HL-60 (cell line): ENCODE results near the gene ISG20.
A peak's percentile ranks its signal among the peaks of the same experiment; 100 is the strongest.

Experiments
- DNase-seq, 2 experiments: peaks; one replicate each; pipeline ENCODE4 v3.0.0-alpha.2; 2010 to 2020; ENCODE audit warnings: low read depth in 1 of 2, low spot score in 1 of 2
- H3K27ac ChIP-seq: fragments of 250-450 bp; sonication (Bioruptor Pico); replicated peaks from 2 replicates; pipeline ENCODE4 v1.5.1; 2020; ENCODE audit warnings: mild to moderate bottlenecking, moderate library complexity
- H3K27me3 ChIP-seq: fragments of 250-450 bp; sonication (Bioruptor Pico); 2 replicates; pipeline ENCODE4 v1.5.1; 2021; ENCODE audit warnings: mild to moderate bottlenecking, moderate library complexity; ENCODE audit not compliant: insufficient read depth, poor library complexity, severe bottlenecking
- H3K4me3 ChIP-seq: replicated peaks from 2 replicates; pipeline ENCODE4 v1.5.1; 2011; ENCODE audit warnings: mild to moderate bottlenecking, control low read depth, low read length; ENCODE audit not compliant: insufficient read depth
- GABPA ChIP-seq: IDR thresholded peaks from 2 replicates; pipeline ENCODE4 v1.6.1; 2012; ENCODE audit warnings: low read depth
- POLR2AphosphoS5 ChIP-seq: IDR thresholded peaks from 2 replicates; pipeline ENCODE4 v1.6.1; 2012; ENCODE audit warnings: low read depth
- SPI1 ChIP-seq: IDR thresholded peaks from 2 replicates; pipeline ENCODE4 v1.6.1; 2012; ENCODE audit warnings: low read depth, mild to moderate bottlenecking, borderline replicate concordance
- TF ChIP-seq, protein P1 (sequence below): IDR thresholded peaks from one replicate; pipeline ENCODE4 v1.5.1; 2011; ENCODE audit warnings: low read length, control low read depth, inconsistent platforms; ENCODE audit not compliant: insufficient read depth
- TF ChIP-seq, protein P2 (sequence below): IDR thresholded peaks from 2 replicates; pipeline ENCODE4 v1.6.1; 2012; ENCODE audit warnings: low read depth; ENCODE audit not compliant: insufficient replicate concordance

ISG20 gene

DNA sequence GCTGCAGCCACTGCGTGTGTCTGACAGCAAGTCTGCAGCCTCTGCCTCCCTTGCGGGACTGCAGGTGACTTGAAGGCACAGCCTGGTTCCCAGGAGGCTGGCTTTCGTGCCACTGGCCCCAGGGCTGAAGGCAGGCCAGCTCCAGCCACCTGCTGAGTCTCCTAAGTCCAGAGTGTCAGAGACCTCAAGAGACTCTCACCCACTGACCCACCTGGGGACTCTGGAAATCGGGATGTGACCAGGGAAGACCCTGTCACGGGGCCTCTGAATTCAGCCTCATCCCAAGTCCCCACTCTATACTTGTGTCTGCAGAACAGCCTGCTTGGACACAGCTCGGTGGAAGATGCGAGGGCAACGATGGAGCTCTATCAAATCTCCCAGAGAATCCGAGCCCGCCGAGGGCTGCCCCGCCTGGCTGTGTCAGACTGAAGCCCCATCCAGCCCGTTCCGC lies 16.3 kb downstream of the ISG20 start:
- TF ChIP-seq, protein P1, sequence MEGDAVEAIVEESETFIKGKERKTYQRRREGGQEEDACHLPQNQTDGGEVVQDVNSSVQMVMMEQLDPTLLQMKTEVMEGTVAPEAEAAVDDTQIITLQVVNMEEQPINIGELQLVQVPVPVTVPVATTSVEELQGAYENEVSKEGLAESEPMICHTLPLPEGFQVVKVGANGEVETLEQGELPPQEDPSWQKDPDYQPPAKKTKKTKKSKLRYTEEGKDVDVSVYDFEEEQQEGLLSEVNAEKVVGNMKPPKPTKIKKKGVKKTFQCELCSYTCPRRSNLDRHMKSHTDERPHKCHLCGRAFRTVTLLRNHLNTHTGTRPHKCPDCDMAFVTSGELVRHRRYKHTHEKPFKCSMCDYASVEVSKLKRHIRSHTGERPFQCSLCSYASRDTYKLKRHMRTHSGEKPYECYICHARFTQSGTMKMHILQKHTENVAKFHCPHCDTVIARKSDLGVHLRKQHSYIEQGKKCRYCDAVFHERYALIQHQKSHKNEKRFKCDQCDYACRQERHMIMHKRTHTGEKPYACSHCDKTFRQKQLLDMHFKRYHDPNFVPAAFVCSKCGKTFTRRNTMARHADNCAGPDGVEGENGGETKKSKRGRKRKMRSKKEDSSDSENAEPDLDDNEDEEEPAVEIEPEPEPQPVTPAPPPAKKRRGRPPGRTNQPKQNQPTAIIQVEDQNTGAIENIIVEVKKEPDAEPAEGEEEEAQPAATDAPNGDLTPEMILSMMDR: no peak
- TF ChIP-seq SPI1 (no peak), POLR2AphosphoS5 (no peak), GABPA (no peak)
- TF ChIP-seq, protein P2, sequence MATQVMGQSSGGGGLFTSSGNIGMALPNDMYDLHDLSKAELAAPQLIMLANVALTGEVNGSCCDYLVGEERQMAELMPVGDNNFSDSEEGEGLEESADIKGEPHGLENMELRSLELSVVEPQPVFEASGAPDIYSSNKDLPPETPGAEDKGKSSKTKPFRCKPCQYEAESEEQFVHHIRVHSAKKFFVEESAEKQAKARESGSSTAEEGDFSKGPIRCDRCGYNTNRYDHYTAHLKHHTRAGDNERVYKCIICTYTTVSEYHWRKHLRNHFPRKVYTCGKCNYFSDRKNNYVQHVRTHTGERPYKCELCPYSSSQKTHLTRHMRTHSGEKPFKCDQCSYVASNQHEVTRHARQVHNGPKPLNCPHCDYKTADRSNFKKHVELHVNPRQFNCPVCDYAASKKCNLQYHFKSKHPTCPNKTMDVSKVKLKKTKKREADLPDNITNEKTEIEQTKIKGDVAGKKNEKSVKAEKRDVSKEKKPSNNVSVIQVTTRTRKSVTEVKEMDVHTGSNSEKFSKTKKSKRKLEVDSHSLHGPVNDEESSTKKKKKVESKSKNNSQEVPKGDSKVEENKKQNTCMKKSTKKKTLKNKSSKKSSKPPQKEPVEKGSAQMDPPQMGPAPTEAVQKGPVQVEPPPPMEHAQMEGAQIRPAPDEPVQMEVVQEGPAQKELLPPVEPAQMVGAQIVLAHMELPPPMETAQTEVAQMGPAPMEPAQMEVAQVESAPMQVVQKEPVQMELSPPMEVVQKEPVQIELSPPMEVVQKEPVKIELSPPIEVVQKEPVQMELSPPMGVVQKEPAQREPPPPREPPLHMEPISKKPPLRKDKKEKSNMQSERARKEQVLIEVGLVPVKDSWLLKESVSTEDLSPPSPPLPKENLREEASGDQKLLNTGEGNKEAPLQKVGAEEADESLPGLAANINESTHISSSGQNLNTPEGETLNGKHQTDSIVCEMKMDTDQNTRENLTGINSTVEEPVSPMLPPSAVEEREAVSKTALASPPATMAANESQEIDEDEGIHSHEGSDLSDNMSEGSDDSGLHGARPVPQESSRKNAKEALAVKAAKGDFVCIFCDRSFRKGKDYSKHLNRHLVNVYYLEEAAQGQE: no peak
- Histone ChIP-seq H3K4me3 (no peak overlapping the region), H3K27me3 (peaks cover 2% of the 10 kb centered on the region), H3K27ac (no peak overlapping the region)
- DNase-seq: no peak

DNA sequence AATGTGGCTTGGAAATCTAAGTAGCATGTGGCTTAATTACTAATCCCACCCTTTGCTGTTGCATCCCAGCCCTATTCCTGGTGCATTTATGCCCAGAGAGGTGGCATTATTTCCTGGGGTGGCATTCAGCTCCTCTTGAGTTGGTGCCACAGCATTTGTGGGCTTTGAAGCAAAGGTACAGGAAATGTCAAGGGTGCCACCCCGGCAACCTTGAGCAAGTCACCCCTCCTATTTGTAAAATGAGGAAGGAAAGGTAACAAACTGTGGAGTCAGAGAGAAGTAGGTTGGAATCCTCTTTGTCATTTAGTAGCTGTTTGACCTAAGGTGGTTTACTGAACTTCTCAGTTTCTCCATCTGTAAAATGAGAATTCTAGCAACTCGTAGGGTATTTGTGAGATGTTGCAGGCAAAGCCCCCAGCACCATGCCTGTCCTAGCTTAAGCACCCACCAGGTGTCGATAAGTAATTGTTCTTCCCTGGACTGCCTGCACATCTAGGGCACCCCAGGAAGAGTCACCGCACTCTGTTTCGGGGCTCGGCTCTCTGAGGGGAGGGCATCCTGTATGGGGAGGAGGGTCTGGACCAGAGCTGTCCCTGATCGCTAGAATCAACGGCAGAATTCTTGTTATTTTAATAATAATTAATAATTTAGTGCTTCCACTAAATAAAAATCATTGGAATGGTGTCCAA lies 17.1 kb downstream of the ISG20 start:
- Histone ChIP-seq H3K4me3 (no peak overlapping the region), H3K27me3 (peaks cover 2% of the 10 kb centered on the region), H3K27ac (no peak overlapping the region)
- DNase-seq: peak in 1 of 2 experiments; percentile 19
- TF ChIP-seq, protein P1: no peak
- TF ChIP-seq, protein P2: no peak
- TF ChIP-seq GABPA (no peak), SPI1 (no peak), POLR2AphosphoS5 (no peak)

DNA sequence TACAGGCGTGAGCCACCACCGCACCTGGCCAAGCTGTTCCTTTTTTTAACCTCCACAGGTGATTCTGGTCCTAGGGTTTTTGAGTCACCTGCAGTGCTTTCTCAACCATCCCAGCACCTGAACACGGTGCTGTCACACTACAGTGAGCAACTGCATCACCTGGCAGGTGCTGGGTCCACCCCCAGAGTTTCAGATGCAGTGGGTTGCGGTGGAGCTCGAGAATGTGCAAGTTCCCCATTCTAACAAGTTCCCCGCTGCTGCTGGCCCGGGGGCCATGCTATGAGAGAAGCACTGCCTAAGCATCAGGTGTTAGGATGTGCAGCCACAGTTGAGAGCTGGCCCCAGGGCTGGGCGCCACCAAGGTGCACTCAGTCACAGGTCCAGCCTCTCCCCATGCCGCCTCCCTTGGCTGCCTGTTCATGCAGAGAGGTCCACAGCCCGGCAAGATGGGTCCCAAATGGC lies 18.0 kb downstream of the ISG20 start:
- TF ChIP-seq POLR2AphosphoS5 (no peak), SPI1 (no peak), GABPA (no peak)
- TF ChIP-seq, protein P1: no peak
- TF ChIP-seq, protein P2: no peak
- peaks cover 2% of the 10 kb centered on the region for H3K27me3 ChIP-seq

More for the DNA sequence above, 18.0 kb downstream of the ISG20 start:
- no peak for DNase-seq
- H3K4me3 ChIP-seq: no peak overlapping the region
- no peak overlapping the region for H3K27ac ChIP-seq
